Esophagus squamous epithelium (tissue), 5 donors: ENCODE measurements around the gene ADH6. TPM values are rescaled to one million over a fixed set of nuclear protein-coding genes. Genes with fewer than 3 reads are reported as not detected.

ENCODE experiments used
- DNase-seq: peaks from one replicate; lab custom pipeline; 2025; lab: John Stamatoyannopoulos, UW
- H3K27ac ChIP-seq, 4 donors: fragments of 200-600 bp; sonication (generic); one replicate each; pipeline ENCODE4 v1.5.1; 2016 to 2019; ENCODE audit warnings: mild to moderate bottlenecking in 1 of 4
- H3K27me3 ChIP-seq, 4 donors: fragments of 200-600 bp; sonication (generic); 1 replicate in 3 of 4; 2 replicates in 1 of 4; pipeline versions ENCODE4 v1.5.1 to v1.6.0; 2017 to 2021; ENCODE audit warnings: antibody characterized with exemption in 1 of 4
- H3K36me3 ChIP-seq, 3 donors: fragments of 200-600 bp; sonication (generic); one replicate each; pipeline ENCODE4 v1.5.1; 2016 to 2019
- H3K4me1 ChIP-seq, 3 donors: fragments of 200-600 bp; sonication (generic); one replicate each; pipeline ENCODE4 v1.5.1; 2017 to 2019
- H3K4me3 ChIP-seq, 4 donors: fragments of 200-600 bp; sonication (generic); 1 replicate in 3 of 4; 2 replicates in 1 of 4; pipeline ENCODE4 v1.5.1; 2016 to 2019; ENCODE audit warnings: mild to moderate bottlenecking in 2 of 4, moderate library complexity in 1 of 4
- H3K9me3 ChIP-seq, 3 donors: fragments of 200-600 bp; sonication (generic); one replicate each; pipeline ENCODE4 v1.5.1; 2016 to 2019
- CTCF ChIP-seq, 6 experiments: fragments of 450-650 bp in 4 of 6; fragments of 200-600 bp in 2 of 6; sonication (generic) in 2 of 6; IDR thresholded peaks; one replicate each; pipeline ENCODE4 v1.5.1; 2016 to 2019; ENCODE audit warnings: antibody characterized with exemption in 6 of 6, mild to moderate bottlenecking in 4 of 6, moderate library complexity in 4 of 6
- POLR2A ChIP-seq, 4 donors: fragments of 450-650 bp; IDR thresholded peaks; one replicate each; pipeline ENCODE4 v1.6.1; 2017; ENCODE audit warnings: antibody characterized with exemption in 4 of 4, mild to moderate bottlenecking in 4 of 4, moderate library complexity in 3 of 4
- WGBS, 2 donors: methylation state at CpG; one replicate each; pipeline ENCODE4 v1.1.5; 2018; 5-methylcytosine and 5-hydroxymethylcytosine counted together
- intact Hi-C: fragments of 100-400 bp; cut with DNase I; formaldehyde crosslinking; loops from one replicate; pipeline ENCODE4 v1.15.0; 2022
- total RNA-seq, 4 donors: library from RNA; depleted of rRNA; stranded (reverse); fragments of >200 nt; gene quantifications; one replicate each; pipeline ENCODE4 v1.1.0, GENCODE V29; 2016
- donor health status: DM: yes; HTN: yes; CAD: no.

ADH6 gene
- total RNA-seq, 4 donors from 2014 or later = not detected

GRCh38 chr4:99161373-99162099, 57.5 kb downstream of the ADH6 start:
- peaks cover 0 to 7% (median 0%) of the 10 kb centered on the region in 3 donors for H3K36me3 ChIP-seq
- WGBS, 2 donors = 94 to 100% methylated on average over 2 to 3 of the region's 3 CpGs

GRCh38 chr4:99159699-99160098, 59.3 kb downstream of the ADH6 start:
- Histone ChIP-seq H3K9me3 (no peaks in the 10 kb centered on the region), H3K4me3 (no peak overlapping the region), H3K36me3 (peaks cover 0 to 7% (median 0%) of the 10 kb centered on the region in 3 donors), H3K27ac (no peak overlapping the region), H3K27me3 (no peaks in the 10 kb centered on the region), H3K4me1 (no peaks in the 10 kb centered on the region)
- DNase-seq = no peak
- intact Hi-C loops = no loop called here
- 56 to 70% methylated on average over 1 of the region's 1 CpG for WGBS, 2 donors
- TF ChIP-seq POLR2A (IDR thresholded peaks at IDR 0.05) (no peak), CTCF (IDR thresholded peaks at IDR 0.05) (no peak)

More at GRCh38 chr4:99161373-99162099, 57.5 kb downstream of the ADH6 start:
- no peak for DNase-seq
- TF ChIP-seq POLR2A (IDR thresholded peaks at IDR 0.05) (no peak), CTCF (IDR thresholded peaks at IDR 0.05) (no peak)
- Histone ChIP-seq H3K27ac (no peak overlapping the region), H3K9me3 (no peaks in the 10 kb centered on the region), H3K4me3 (no peak overlapping the region), H3K4me1 (no peaks in the 10 kb centered on the region), H3K27me3 (no peaks in the 10 kb centered on the region)
- intact Hi-C loops = no loop called here

- TF ChIP-seq CTCF (IDR thresholded peaks at IDR 0.05) (no peak), POLR2A (IDR thresholded peaks at IDR 0.05) (no peak)
- 44 to 55% methylated on average over 3 of the region's 3 CpGs for WGBS, 2 donors
- no peaks in the 10 kb centered on the region for H3K27me3 ChIP-seq
Observed at GRCh38 chr4:99157478-99157935, 61.5 kb downstream of the ADH6 start.

GRCh38 chr4:99156992-99157391, 62.1 kb downstream of the ADH6 start:
- WGBS, 2 donors = 60 to 71% methylated on average over 1 of the region's 1 CpG
- TF ChIP-seq CTCF (IDR thresholded peaks at IDR 0.05) = no peak
- no peak for TF ChIP-seq POLR2A (IDR thresholded peaks at IDR 0.05)
- intact Hi-C loops = no loop called here
- no peak for DNase-seq
- Histone ChIP-seq H3K27me3 (no peaks in the 10 kb centered on the region), H3K4me1 (no peaks in the 10 kb centered on the region), H3K9me3 (no peaks in the 10 kb centered on the region), H3K4me3 (no peak overlapping the region), H3K27ac (no peak overlapping the region), H3K36me3 (peaks cover 0 to 5% (median 0%) of the 10 kb centered on the region in 3 donors)

More at GRCh38 chr4:99157478-99157935, 61.5 kb downstream of the ADH6 start:
- Histone ChIP-seq H3K9me3 (no peaks in the 10 kb centered on the region), H3K36me3 (peaks cover 0 to 7% (median 0%) of the 10 kb centered on the region in 3 donors), H3K4me1 (no peaks in the 10 kb centered on the region), H3K4me3 (no peak overlapping the region), H3K27ac (no peak overlapping the region)
- no peak for DNase-seq
- intact Hi-C loops = no loop called here

- Histone ChIP-seq H3K9me3 (no peaks in the 10 kb centered on the region), H3K4me1 (no peaks in the 10 kb centered on the region), H3K27ac (no peak overlapping the region), H3K36me3 (no peaks in the 10 kb centered on the region), H3K27me3 (no peaks in the 10 kb centered on the region), H3K4me3 (no peak overlapping the region)
- WGBS, 2 donors = 86 to 92% methylated on average over 4 of the region's 4 CpGs
- TF ChIP-seq POLR2A (IDR thresholded peaks at IDR 0.05) (no peak), CTCF (IDR thresholded peaks at IDR 0.05) (no peak)
- intact Hi-C loops = no loop called here
- no peak for DNase-seq
Observed at GRCh38 chr4:99154658-99155342, 64.2 kb downstream of the ADH6 start.
